Iris pigment epithelial cell (primary cell): Measurements from ENCODE around the gene NHERF2.

Experiments used
- DNase-seq: peaks from one replicate; pipeline ENCODE4 v3.0.0-alpha.2; 2011; ENCODE audit warnings: low read depth

The NHERF2 gene

GRCh38 chr16:2026461-2027023 lies at the start of gene NHERF2:
NHERF2 (plus strand) TSS chr16:2026902; CDS start chr16:2027006, 104 bp downstream.
- DNase-seq: no peak

- no peak for DNase-seq
Observed at GRCh38 chr16:1976951-1977874, 49.5 kb upstream of the NHERF2 start.

- no peak for DNase-seq
Observed at GRCh38 chr16:1977875-1978268, 48.8 kb upstream of the NHERF2 start.

GRCh38 chr16:1978476-1979120 lies 48.1 kb upstream of the NHERF2 start:
- DNase-seq: no peak

- DNase-seq: no peak
Observed at GRCh38 chr16:1979271-1980029, 47.3 kb upstream of the NHERF2 start.

GRCh38 chr16:1980030-1980769 lies 46.5 kb upstream of the NHERF2 start:
- no peak for DNase-seq

GRCh38 chr16:1980770-1981087 lies 46.0 kb upstream of the NHERF2 start:
- DNase-seq: no peak

- no peak for DNase-seq
Observed at GRCh38 chr16:1981398-1981836, 45.3 kb upstream of the NHERF2 start, which contains the start of gene NOXO1. NOXO1 (minus strand) TSS chr16:1981469; CDS start chr16:1981179, 290 bp downstream.

GRCh38 chr16:1982013-1982433 lies 44.7 kb upstream of the NHERF2 start:
- no peak for DNase-seq

- DNase-seq: no peak
Observed at GRCh38 chr16:1982991-1983543, 43.6 kb upstream of the NHERF2 start.

- DNase-seq: peak; percentile 94
Observed at GRCh38 chr16:1983544-1984346, 43.0 kb upstream of the NHERF2 start, which contains the start of gene GFER. GFER (plus strand) TSS chr16:1984193; CDS start chr16:1984219, 26 bp downstream.

GRCh38 chr16:1984347-1985225 lies 42.1 kb upstream of the NHERF2 start:
- peak; percentile 39 for DNase-seq

- DNase-seq: no peak
Observed at GRCh38 chr16:1985466-1986150, 41.1 kb upstream of the NHERF2 start.

- DNase-seq: no peak
Observed at GRCh38 chr16:1987198-1987597, 39.5 kb upstream of the NHERF2 start.

GRCh38 chr16:1989209-1990100 lies 37.2 kb upstream of the NHERF2 start, which contains the start of gene SYNGR3:
SYNGR3 (plus strand) TSS chr16:1989970; CDS start chr16:1990103, 133 bp downstream.
- DNase-seq: no peak

- DNase-seq: no peak
Observed at GRCh38 chr16:1990101-1990350, 36.7 kb upstream of the NHERF2 start.

- no peak for DNase-seq
Observed at GRCh38 chr16:1990351-1991134, 36.2 kb upstream of the NHERF2 start.
